DOHH2 (cell line): ENCODE measurements around the gene CDK6.

Experiments
- H3F3A ChIP-seq: fragments of 200-600 bp; sonication (generic), shearing (Covaris generic); 2 replicates; pipeline ENCODE4 v1.6.0; 2016; ENCODE audit warnings: antibody characterized with exemption, mild to moderate bottlenecking; ENCODE audit not compliant: control insufficient read depth, insufficient read depth
- H3K27ac ChIP-seq: fragments of 200-600 bp; sonication (generic); 2 replicates; pipeline ENCODE4 v1.5.1; 2014; ENCODE audit warnings: low read depth, mild to moderate bottlenecking, low read length, moderate library complexity
- H3K27me3 ChIP-seq: fragments of 200-600 bp; sonication (generic); 2 replicates; pipeline ENCODE4 v1.6.1; 2014; ENCODE audit warnings: mild to moderate bottlenecking, low read length, mixed read lengths; ENCODE audit not compliant: control insufficient read depth
- H3K36me3 ChIP-seq: fragments of 200-600 bp; sonication (generic); 2 replicates; pipeline ENCODE4 v1.6.1; 2014; ENCODE audit warnings: mild to moderate bottlenecking, low read length, moderate library complexity, mixed read lengths; ENCODE audit not compliant: control insufficient read depth
- H3K4me1 ChIP-seq: fragments of 200-600 bp; sonication (generic); 2 replicates; pipeline ENCODE4 v1.6.1; 2014; ENCODE audit warnings: mild to moderate bottlenecking, low read length, mixed read lengths; ENCODE audit not compliant: control insufficient read depth
- H3K4me2 ChIP-seq: fragments of 200-600 bp; sonication (generic); 2 replicates; pipeline ENCODE4 v1.6.0; 2014; ENCODE audit warnings: mild to moderate bottlenecking, low read length, moderate library complexity
- H3K4me3 ChIP-seq: fragments of 200-600 bp; sonication (generic); 2 replicates; pipeline ENCODE4 v1.5.1; 2014; ENCODE audit warnings: mild to moderate bottlenecking, low read length, mixed read lengths
- H3K79me2 ChIP-seq: fragments of 200-600 bp; sonication (generic); 2 replicates; pipeline ENCODE4 v1.6.1; 2014; ENCODE audit warnings: mild to moderate bottlenecking, low read length, mixed read lengths; ENCODE audit not compliant: control insufficient read depth
- H3K9me2 ChIP-seq: fragments of 200-600 bp; sonication (generic); replicated peaks from 2 replicates; pipeline ENCODE4 v1.6.1; 2014; ENCODE audit warnings: mild to moderate bottlenecking, low read length, mixed read lengths; ENCODE audit not compliant: control insufficient read depth
- H3K9me3 ChIP-seq: fragments of 200-600 bp; sonication (generic); 2 replicates; pipeline ENCODE4 v1.6.1; 2014; ENCODE audit warnings: antibody characterized with exemption, low read length, mixed read lengths; ENCODE audit not compliant: control insufficient read depth, insufficient read depth
- H4K20me1 ChIP-seq: fragments of 200-600 bp; sonication (generic); 2 replicates; pipeline ENCODE4 v1.6.0; 2014; ENCODE audit warnings: low read depth, mild to moderate bottlenecking, antibody characterized with exemption, low read length, moderate library complexity; ENCODE audit not compliant: control insufficient read depth, insufficient read depth
- EZH2phosphoT487 ChIP-seq: fragments of 200-600 bp; sonication (generic); IDR thresholded peaks from 2 replicates; pipeline ENCODE4 v1.6.1; 2017; ENCODE audit warnings: borderline replicate concordance, mild to moderate bottlenecking, antibody characterized with exemption, low read length, moderate library complexity, mixed read lengths
- TF ChIP-seq, protein P1 (sequence below): fragments of 200-600 bp; sonication (generic); IDR thresholded peaks from one replicate; pipeline ENCODE4 v1.5.1; 2014; ENCODE audit warnings: antibody characterized with exemption, mild to moderate bottlenecking, low read depth, low read length; ENCODE audit not compliant: poor library complexity, severe bottlenecking

Gene CDK6

DNA sequence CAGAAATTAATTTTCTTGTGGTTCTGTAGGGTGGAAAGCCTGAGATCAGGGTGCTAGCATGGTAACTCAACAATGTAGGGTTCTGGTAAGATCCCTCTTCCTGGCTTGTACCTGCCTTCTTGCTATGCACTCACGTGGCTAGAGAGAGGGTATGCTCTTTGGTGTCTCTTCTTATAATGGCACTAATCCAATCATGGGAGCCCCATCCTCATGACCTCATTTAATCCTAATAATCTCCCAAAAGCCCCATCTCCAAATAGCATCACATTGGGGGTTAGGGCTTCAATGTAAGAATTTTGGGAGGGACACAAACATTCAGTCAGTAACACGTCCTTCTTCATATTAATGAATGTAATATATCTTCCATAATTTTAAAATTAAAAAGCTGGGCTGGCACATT lies 206.6 kb downstream of the CDK6 start:
- Histone ChIP-seq H3K36me3 (peaks cover 11% of the 10 kb centered on the region), H3K4me3 (no peak overlapping the region), H3K79me2 (0 out of 2 replicates have a peak, but pooled peaks cover 3% of the 10 kb centered on the region), H4K20me1 (no peaks in the 10 kb centered on the region), H3K4me1 (peaks cover 33% of the 10 kb centered on the region), H3K9me3 (no peaks in the 10 kb centered on the region), H3K27me3 (no peaks in the 10 kb centered on the region), H3K4me2 (no peak overlapping the region), H3K9me2 (no peaks in the 10 kb centered on the region), H3K27ac (no peak overlapping the region), H3F3A (no peaks in the 10 kb centered on the region)
- TF ChIP-seq, protein P1, sequence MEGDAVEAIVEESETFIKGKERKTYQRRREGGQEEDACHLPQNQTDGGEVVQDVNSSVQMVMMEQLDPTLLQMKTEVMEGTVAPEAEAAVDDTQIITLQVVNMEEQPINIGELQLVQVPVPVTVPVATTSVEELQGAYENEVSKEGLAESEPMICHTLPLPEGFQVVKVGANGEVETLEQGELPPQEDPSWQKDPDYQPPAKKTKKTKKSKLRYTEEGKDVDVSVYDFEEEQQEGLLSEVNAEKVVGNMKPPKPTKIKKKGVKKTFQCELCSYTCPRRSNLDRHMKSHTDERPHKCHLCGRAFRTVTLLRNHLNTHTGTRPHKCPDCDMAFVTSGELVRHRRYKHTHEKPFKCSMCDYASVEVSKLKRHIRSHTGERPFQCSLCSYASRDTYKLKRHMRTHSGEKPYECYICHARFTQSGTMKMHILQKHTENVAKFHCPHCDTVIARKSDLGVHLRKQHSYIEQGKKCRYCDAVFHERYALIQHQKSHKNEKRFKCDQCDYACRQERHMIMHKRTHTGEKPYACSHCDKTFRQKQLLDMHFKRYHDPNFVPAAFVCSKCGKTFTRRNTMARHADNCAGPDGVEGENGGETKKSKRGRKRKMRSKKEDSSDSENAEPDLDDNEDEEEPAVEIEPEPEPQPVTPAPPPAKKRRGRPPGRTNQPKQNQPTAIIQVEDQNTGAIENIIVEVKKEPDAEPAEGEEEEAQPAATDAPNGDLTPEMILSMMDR = no peak
- TF ChIP-seq EZH2phosphoT487 = no peak

DNA sequence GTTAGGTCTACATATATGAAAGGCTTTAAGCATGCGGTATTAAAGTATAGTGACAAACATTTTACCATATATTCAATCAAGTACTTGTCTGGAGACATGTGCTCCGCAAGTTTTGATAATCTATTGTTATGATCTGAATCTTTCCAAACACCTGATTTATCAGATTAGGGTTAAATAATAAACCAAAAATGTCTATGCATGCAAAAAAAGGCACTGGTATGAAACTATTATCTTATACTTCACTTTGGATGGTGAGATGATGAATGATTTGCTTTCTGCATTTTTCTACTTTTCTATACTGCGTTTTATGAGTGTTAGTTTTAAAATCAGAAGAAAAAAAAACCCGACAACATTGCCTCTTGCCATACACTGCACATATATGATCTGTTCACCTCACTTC lies 208.4 kb downstream of the CDK6 start:
- no peak for TF ChIP-seq EZH2phosphoT487
- TF ChIP-seq, protein P1 = no peak

GRCh38 chr7:92626281-92626809 lies 210.0 kb downstream of the CDK6 start:
- no peaks in the 10 kb centered on the region for H3K79me2 ChIP-seq
- H3K27ac ChIP-seq = no peak overlapping the region
- H3K4me2 ChIP-seq = no peak overlapping the region
- H4K20me1 ChIP-seq = no peaks in the 10 kb centered on the region
- peaks cover 31% of the 10 kb centered on the region for H3K4me1 ChIP-seq
- peaks cover 17% of the 10 kb centered on the region; the same call in 1 of the 2 replicates for H3F3A ChIP-seq
- no peaks in the 10 kb centered on the region for H3K9me2 ChIP-seq
- no peaks in the 10 kb centered on the region for H3K27me3 ChIP-seq
- H3K4me3 ChIP-seq = no peak overlapping the region
- no peak for TF ChIP-seq EZH2phosphoT487
- TF ChIP-seq, protein P1 = no peak
- peaks cover 16% of the 10 kb centered on the region for H3K36me3 ChIP-seq
- no peaks in the 10 kb centered on the region for H3K9me3 ChIP-seq

More for the DNA sequence above, 208.4 kb downstream of the CDK6 start:
- peaks cover 22% of the 10 kb centered on the region for H3K4me1 ChIP-seq
- peaks cover 7% of the 10 kb centered on the region for H3K36me3 ChIP-seq
- no peak overlapping the region for H3K4me2 ChIP-seq
- H3F3A ChIP-seq = peaks cover 2% of the 10 kb centered on the region; the same call in 1 of the 2 replicates
- no peak overlapping the region for H3K4me3 ChIP-seq
- H3K9me3 ChIP-seq = no peaks in the 10 kb centered on the region
- H3K9me2 ChIP-seq = no peaks in the 10 kb centered on the region
- no peaks in the 10 kb centered on the region for H4K20me1 ChIP-seq
- no peaks in the 10 kb centered on the region for H3K79me2 ChIP-seq
- H3K27ac ChIP-seq = no peak overlapping the region
- no peaks in the 10 kb centered on the region for H3K27me3 ChIP-seq
